ENCODE measurements around the gene SHROOM1.

SHROOM1 gene

GRCh38 chr5:132790201-132790865 lies 40.1 kb downstream of the SHROOM1 start:
- no peak overlapping the region for H3K4me3 ChIP-seq (ENCODE audit: low read length)
- TF ChIP-seq ZNF274 (IDR thresholded peaks at IDR 0.05; ENCODE audit: low read depth, low read length): no peak

- no peak for TF ChIP-seq ZNF274 (IDR thresholded peaks at IDR 0.05; ENCODE audit: low read depth, low read length)
- no peak overlapping the region for H3K4me3 ChIP-seq (ENCODE audit: low read length)
Observed at GRCh38 chr5:132788990-132789886, 41.2 kb downstream of the SHROOM1 start.

- no peak overlapping the region for H3K4me3 ChIP-seq (ENCODE audit: low read length)
- TF ChIP-seq ZNF274 (IDR thresholded peaks at IDR 0.05; ENCODE audit: low read depth, low read length): no peak
Observed at GRCh38 chr5:132788508-132788907, 41.9 kb downstream of the SHROOM1 start.

GRCh38 chr5:132787076-132787475 lies 43.4 kb downstream of the SHROOM1 start:
- no peak overlapping the region for H3K4me3 ChIP-seq (ENCODE audit: low read length)
- no peak for TF ChIP-seq ZNF274 (IDR thresholded peaks at IDR 0.05; ENCODE audit: low read depth, low read length)

- no peak overlapping the region for H3K4me3 ChIP-seq (ENCODE audit: low read length)
- no peak for TF ChIP-seq ZNF274 (IDR thresholded peaks at IDR 0.05; ENCODE audit: low read depth, low read length)
Observed at GRCh38 chr5:132785864-132786263, 44.6 kb downstream of the SHROOM1 start.

- no peak overlapping the region for H3K4me3 ChIP-seq (ENCODE audit: low read length)
- TF ChIP-seq ZNF274 (IDR thresholded peaks at IDR 0.05; ENCODE audit: low read depth, low read length): no peak
Observed at GRCh38 chr5:132785365-132785764, 45.1 kb downstream of the SHROOM1 start.

- no peak overlapping the region for H3K4me3 ChIP-seq (ENCODE audit: low read length)
- no peak for TF ChIP-seq ZNF274 (IDR thresholded peaks at IDR 0.05; ENCODE audit: low read depth, low read length)
Observed at GRCh38 chr5:132782101-132782500, 48.3 kb downstream of the SHROOM1 start.

GRCh38 chr5:132781029-132781428 lies 49.4 kb downstream of the SHROOM1 start:
- H3K4me3 ChIP-seq (ENCODE audit: low read length): no peak overlapping the region
- no peak for TF ChIP-seq ZNF274 (IDR thresholded peaks at IDR 0.05; ENCODE audit: low read depth, low read length)

- TF ChIP-seq ZNF274 (IDR thresholded peaks at IDR 0.05; ENCODE audit: low read depth, low read length): no peak
- no peak overlapping the region for H3K4me3 ChIP-seq (ENCODE audit: low read length)
Observed at GRCh38 chr5:132780577-132780976, 49.9 kb downstream of the SHROOM1 start.

- TF ChIP-seq ZNF274 (IDR thresholded peaks at IDR 0.05; ENCODE audit: low read depth, low read length): no peak
Observed at GRCh38 chr5:132779961-132780360, 50.5 kb downstream of the SHROOM1 start.

GRCh38 chr5:132778856-132779255 lies 51.6 kb downstream of the SHROOM1 start:
- H3K4me3 ChIP-seq (ENCODE audit: low read length): no peak overlapping the region
- TF ChIP-seq ZNF274 (IDR thresholded peaks at IDR 0.05; ENCODE audit: low read depth, low read length): no peak

More at GRCh38 chr5:132779961-132780360, 50.5 kb downstream of the SHROOM1 start:
- no peak overlapping the region for H3K4me3 ChIP-seq (ENCODE audit: low read length)

- peak overlapping the region; percentile 85; the same call in 1 of the 2 replicates for H3K4me3 ChIP-seq (ENCODE audit: low read length)
- no peak for TF ChIP-seq ZNF274 (IDR thresholded peaks at IDR 0.05; ENCODE audit: low read depth, low read length)
Observed at GRCh38 chr5:132778129-132778528, 52.3 kb downstream of the SHROOM1 start.

- H3K4me3 ChIP-seq (ENCODE audit: low read length): peak within 1 kb of the TSS; percentile 85
- no peak for TF ChIP-seq ZNF274 (IDR thresholded peaks at IDR 0.05; ENCODE audit: low read depth, low read length)
Observed at GRCh38 chr5:132777209-132778069, 53.0 kb downstream of the SHROOM1 start, which contains the start of gene SEPTIN8. Gene SEPTIN8 (minus strand): TSS chr5:132777239. CDS start chr5:132777137, 102 bp downstream.

- H3K4me3 ChIP-seq (ENCODE audit: low read length): peak overlapping the region; percentile 85
- TF ChIP-seq ZNF274 (IDR thresholded peaks at IDR 0.05; ENCODE audit: low read depth, low read length): no peak
Observed at GRCh38 chr5:132776938-132777208, 53.6 kb downstream of the SHROOM1 start.
